OCI-LY1 (cell line): ENCODE results near the gene GSDMA.

ENCODE experiments used
- H2AFZ ChIP-seq: fragments of 200-600 bp; sonication (generic), shearing (Covaris generic); 2 replicates; pipeline ENCODE4 v1.6.0; 2014; ENCODE audit warnings: antibody characterized with exemption, mild to moderate bottlenecking, low read length
- H3F3A ChIP-seq: fragments of 200-600 bp; sonication (generic), shearing (Covaris generic); 2 replicates; pipeline ENCODE4 v1.6.0; 2014; ENCODE audit warnings: mild to moderate bottlenecking, antibody characterized with exemption, low read length, moderate library complexity; ENCODE audit not compliant: insufficient read depth
- H3K27ac ChIP-seq: fragments of 200-600 bp; sonication (generic); 2 replicates; pipeline ENCODE4 v1.5.1; 2014; ENCODE audit warnings: low read length, mixed run types, mild to moderate bottlenecking, low read depth; ENCODE audit not compliant: poor library complexity, severe bottlenecking
- H3K27me3 ChIP-seq: fragments of 200-600 bp; sonication (generic); 2 replicates; pipeline ENCODE4 v1.6.0; 2014; ENCODE audit warnings: antibody characterized with exemption, mild to moderate bottlenecking, low read length, moderate library complexity; ENCODE audit not compliant: insufficient read depth
- H3K36me3 ChIP-seq: fragments of 200-600 bp; sonication (generic); 2 replicates; pipeline ENCODE4 v1.6.1; 2014; ENCODE audit warnings: mild to moderate bottlenecking, antibody characterized with exemption, low read length, moderate library complexity, mixed read lengths; ENCODE audit not compliant: insufficient read depth
- H3K4me1 ChIP-seq: fragments of 200-600 bp; sonication (generic); 2 replicates; pipeline ENCODE4 v1.5.1; 2014; ENCODE audit warnings: mild to moderate bottlenecking, low read length, moderate library complexity; ENCODE audit not compliant: insufficient read depth, severe bottlenecking
- H3K4me2 ChIP-seq: fragments of 200-600 bp; sonication (generic), shearing (Covaris generic); 2 replicates; pipeline ENCODE4 v1.6.1; 2014; ENCODE audit warnings: low read length
- H3K4me3 ChIP-seq: fragments of 200-600 bp; sonication (generic); 2 replicates; pipeline ENCODE4 v1.5.1; 2014; ENCODE audit warnings: low read length, low read depth, mild to moderate bottlenecking, mixed read lengths; ENCODE audit not compliant: poor library complexity, severe bottlenecking
- H3K79me2 ChIP-seq: fragments of 200-600 bp; shearing (Covaris generic); 2 replicates; pipeline ENCODE4 v1.6.1; 2016; ENCODE audit warnings: mixed run types, low read length, mixed read lengths; ENCODE audit not compliant: insufficient read depth
- H3K9ac ChIP-seq: fragments of 200-600 bp; sonication (generic), shearing (Covaris generic); 2 replicates; pipeline ENCODE4 v1.6.1; 2014; ENCODE audit warnings: mild to moderate bottlenecking, low read length, mixed read lengths
- H3K9me2 ChIP-seq: fragments of 200-600 bp; sonication (generic), shearing (Covaris generic); 2 replicates; pipeline ENCODE4 v1.6.1; 2014; ENCODE audit warnings: low read depth, mild to moderate bottlenecking, low read length, mixed read lengths
- H3K9me3 ChIP-seq: fragments of 200-600 bp; shearing (Covaris generic); 2 replicates; pipeline ENCODE4 v1.6.1; 2014; ENCODE audit warnings: low read length, mixed read lengths
- H4K20me1 ChIP-seq: fragments of 200-600 bp; sonication (generic), shearing (Covaris generic); 2 replicates; pipeline ENCODE4 v1.6.0; 2016; ENCODE audit warnings: mild to moderate bottlenecking, low read length; ENCODE audit not compliant: insufficient read depth
- CTCF ChIP-seq: fragments of 200-600 bp; sonication (generic), shearing (Covaris generic); IDR thresholded peaks from 2 replicates; pipeline ENCODE4 v1.5.1; 2017; ENCODE audit warnings: mild to moderate bottlenecking, antibody characterized with exemption, low read length, moderate library complexity, mixed read lengths
- EZH2 ChIP-seq: fragments of 200-600 bp; sonication (generic), shearing (Covaris generic); IDR thresholded peaks from 2 replicates; pipeline ENCODE4 v1.8.0; 2017; ENCODE audit warnings: borderline replicate concordance, mixed run types, mild to moderate bottlenecking, antibody characterized with exemption, low read length, moderate library complexity, mixed read lengths

GSDMA gene

DNA sequence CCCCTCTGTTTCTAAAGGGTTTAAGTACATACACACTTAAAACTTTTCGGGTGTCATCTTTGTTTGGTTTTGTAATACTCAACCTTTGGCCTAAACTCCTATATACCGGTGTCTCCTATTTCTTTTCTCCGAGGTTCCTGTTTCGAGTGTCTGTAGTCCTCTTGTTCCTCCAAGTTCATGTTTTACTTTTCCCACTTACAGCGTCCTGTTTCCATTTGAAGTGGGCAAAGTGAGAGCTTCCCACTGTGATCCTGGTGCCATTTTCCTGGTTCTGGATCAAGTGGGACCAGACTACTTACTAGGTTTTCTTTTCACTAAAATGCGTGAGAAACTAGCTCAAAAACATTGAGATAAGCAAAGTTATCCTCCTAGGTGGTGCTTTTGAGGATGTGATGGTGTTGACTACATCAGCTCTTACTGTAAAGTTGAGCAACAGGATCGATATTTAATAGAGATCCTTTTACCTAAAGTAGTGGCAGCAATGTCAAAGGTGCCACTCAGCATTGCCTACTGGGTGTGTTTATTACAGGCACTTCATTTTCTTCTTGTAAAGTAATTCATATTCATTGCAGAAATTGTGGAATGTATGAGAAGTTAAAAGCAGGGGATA is 19.1 kb downstream of the GSDMA start:
- H3K9ac ChIP-seq, result peak overlapping the region; percentile 93
- peaks cover 27% of the 10 kb centered on the region for H3K79me2 ChIP-seq
- TF ChIP-seq CTCF, result no peak
- no peak for TF ChIP-seq EZH2

DNA sequence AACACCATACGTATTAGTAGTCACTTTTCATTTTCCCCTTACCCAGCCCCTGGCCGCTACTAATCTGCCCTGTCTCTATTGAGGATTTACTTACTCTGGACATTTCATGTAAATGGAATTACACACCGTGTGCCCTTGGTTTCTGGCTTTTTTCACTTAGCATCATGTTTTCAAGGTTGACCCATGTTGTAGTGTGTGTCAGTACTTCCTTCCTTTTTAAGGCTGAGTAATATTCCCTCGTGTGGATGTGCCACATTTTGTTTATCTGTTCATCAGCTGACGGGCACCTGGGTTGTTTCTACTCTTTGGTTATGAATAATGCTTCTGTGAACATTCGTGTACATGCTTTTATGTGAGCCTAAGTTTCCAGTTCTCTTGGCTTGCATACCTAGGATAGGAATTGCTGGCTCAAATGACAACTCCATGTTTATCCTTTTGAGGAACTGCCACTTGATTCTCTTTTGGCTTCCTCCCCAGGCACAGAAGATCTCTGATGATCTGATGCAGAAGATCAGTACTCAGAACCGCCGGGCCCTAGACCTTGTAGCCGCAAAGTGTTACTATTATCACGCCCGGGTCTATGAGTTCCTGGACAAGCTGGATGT is 25.5 kb downstream of the GSDMA start:
- H3F3A ChIP-seq, result no peaks in the 10 kb centered on the region
- H3K79me2 ChIP-seq, result peaks cover 3% of the 10 kb centered on the region
- no peak overlapping the region for H3K4me3 ChIP-seq
- H2AFZ ChIP-seq, result no peak overlapping the region
- H4K20me1 ChIP-seq, result no peaks in the 10 kb centered on the region
- TF ChIP-seq CTCF (no peak), EZH2 (no peak)
- H3K27me3 ChIP-seq, result no peaks in the 10 kb centered on the region
- H3K4me1 ChIP-seq, result no peaks in the 10 kb centered on the region
- no peaks in the 10 kb centered on the region for H3K9me3 ChIP-seq
- no peak overlapping the region for H3K4me2 ChIP-seq
- peaks cover 99% of the 10 kb centered on the region for H3K36me3 ChIP-seq
- H3K9ac ChIP-seq, result no peak overlapping the region
- no peaks in the 10 kb centered on the region for H3K9me2 ChIP-seq
- H3K27ac ChIP-seq, result no peak overlapping the region

More for the DNA sequence above, 19.1 kb downstream of the GSDMA start:
- H3K4me3 ChIP-seq, result peak overlapping the region; percentile 94
- no peak overlapping the region for H2AFZ ChIP-seq
- peaks cover 56% of the 10 kb centered on the region for H3K36me3 ChIP-seq
- no peaks in the 10 kb centered on the region for H3F3A ChIP-seq
- H3K9me3 ChIP-seq, result no peaks in the 10 kb centered on the region
- H3K4me2 ChIP-seq, result peak overlapping the region; percentile 94
- H3K27me3 ChIP-seq, result no peaks in the 10 kb centered on the region
- H4K20me1 ChIP-seq, result 0 out of 2 replicates have a peak, but pooled peaks cover 4% of the 10 kb centered on the region
- H3K4me1 ChIP-seq, result peaks cover 25% of the 10 kb centered on the region
- no peak overlapping the region for H3K27ac ChIP-seq
- H3K9me2 ChIP-seq, result no peaks in the 10 kb centered on the region

- Histone ChIP-seq H3K79me2 (no peaks in the 10 kb centered on the region), H3K27ac (no peak overlapping the region), H3K36me3 (peaks cover 86% of the 10 kb centered on the region), H4K20me1 (no peaks in the 10 kb centered on the region), H3K9me3 (no peaks in the 10 kb centered on the region), H2AFZ (no peak overlapping the region), H3F3A (0 out of 2 replicates have a peak, but pooled peaks cover 3% of the 10 kb centered on the region), H3K27me3 (no peaks in the 10 kb centered on the region), H3K4me1 (no peaks in the 10 kb centered on the region), H3K4me3 (no peak overlapping the region), H3K4me2 (no peak overlapping the region), H3K9ac (no peak overlapping the region), H3K9me2 (no peaks in the 10 kb centered on the region)
- TF ChIP-seq EZH2 (no peak), CTCF (no peak)
Measured at GRCh38 chr17:39994448-39994847, 31.6 kb downstream of the GSDMA start.
